Activated T-helper 2 cell treated with anti-CD3 and anti-CD28 coated beads, Interferon-gamma antibody, Interleukin-2, Interleukin-4, amounts not matched to agents 10 μg/mL and 5 μg/mL and 100 μg/mL, durations not matched to agents 14 hours and 24 hours and 36 hours (primary cell): ENCODE data around the gene YAP1. TPM values are rescaled to one million over a fixed set of nuclear protein-coding genes. Genes with fewer than 3 reads are reported as not detected.

Experiments
- DNase-seq: peaks from one replicate; pipeline ENCODE4 v3.0.0; 2021; ENCODE audit warnings: low spot score
- H3K27ac Mint-ChIP-seq: one replicate; pipeline ENCODE4 v1.8.0; 2021; ENCODE audit warnings: mixed read lengths
- H3K27me3 Mint-ChIP-seq: one replicate; pipeline ENCODE4 v1.8.0; 2021; ENCODE audit warnings: low read depth, mixed read lengths
- H3K36me3 Mint-ChIP-seq: one replicate; pipeline ENCODE4 v1.8.0; 2021; ENCODE audit warnings: low read depth, mixed read lengths
- H3K4me1 Mint-ChIP-seq: one replicate; pipeline ENCODE4 v1.8.0; 2021; ENCODE audit warnings: low read depth, mixed read lengths
- H3K4me3 Mint-ChIP-seq: one replicate; pipeline ENCODE4 v1.8.0; 2021; ENCODE audit warnings: low read depth, mild to moderate bottlenecking, moderate library complexity, mixed read lengths
- H3K9me3 Mint-ChIP-seq: one replicate; pipeline ENCODE4 v1.8.0; 2021; ENCODE audit warnings: mixed read lengths
- intact Hi-C: fragments of 100-400 bp; cut with micrococcal nuclease; formaldehyde crosslinking; loops from one replicate; pipeline ENCODE4 v1.15.1; 2023
- total RNA-seq: library from RNA; stranded (reverse); gene quantifications from 2 replicates; pipeline ENCODE4 v1.2.3, GENCODE V29; 2022

The YAP1 gene
- total RNA-seq, 1 donor from 2014 or later = not detected

- Mint-ChIP-seq H3K27ac (no peak overlapping the region), H3K4me1 (no peaks in the 10 kb centered on the region), H3K27me3 (peaks cover 22% of the 10 kb centered on the region), H3K36me3 (no peaks in the 10 kb centered on the region), H3K4me3 (no peak overlapping the region), H3K9me3 (no peaks in the 10 kb centered on the region)
- DNase-seq = no peak
- intact Hi-C loops = no loop called here
Measured at GRCh38 chr11:102120437-102120973, 10.3 kb downstream of the YAP1 start.

GRCh38 chr11:102121329-102121728 lies 11.1 kb downstream of the YAP1 start:
- Mint-ChIP-seq H3K9me3 (no peaks in the 10 kb centered on the region), H3K27me3 (peaks cover 14% of the 10 kb centered on the region), H3K4me1 (no peaks in the 10 kb centered on the region), H3K36me3 (no peaks in the 10 kb centered on the region), H3K27ac (no peak overlapping the region), H3K4me3 (no peak overlapping the region)
- no peak for DNase-seq
- intact Hi-C loops = no loop called here

- Mint-ChIP-seq H3K4me3 (no peak overlapping the region), H3K4me1 (no peaks in the 10 kb centered on the region), H3K27me3 (no peaks in the 10 kb centered on the region), H3K9me3 (no peaks in the 10 kb centered on the region), H3K36me3 (no peaks in the 10 kb centered on the region), H3K27ac (no peak overlapping the region)
- intact Hi-C loops = no loop called here
- no peak for DNase-seq
Measured at GRCh38 chr11:102134597-102134996, 24.4 kb downstream of the YAP1 start.

GRCh38 chr11:102135256-102135655 lies 25.0 kb downstream of the YAP1 start:
- Mint-ChIP-seq H3K27ac (no peak overlapping the region), H3K36me3 (no peaks in the 10 kb centered on the region), H3K4me1 (no peaks in the 10 kb centered on the region), H3K4me3 (no peak overlapping the region), H3K27me3 (no peaks in the 10 kb centered on the region), H3K9me3 (no peaks in the 10 kb centered on the region)
- intact Hi-C loops = no loop called here
- DNase-seq = no peak

GRCh38 chr11:102138223-102138622 lies 28.0 kb downstream of the YAP1 start:
- H3K4me1 Mint-ChIP-seq = no peaks in the 10 kb centered on the region
- H3K27me3 Mint-ChIP-seq = peaks cover 2% of the 10 kb centered on the region
- H3K9me3 Mint-ChIP-seq = no peaks in the 10 kb centered on the region
- DNase-seq = no peak
- intact Hi-C loops = no loop called here
- no peaks in the 10 kb centered on the region for H3K36me3 Mint-ChIP-seq
- H3K27ac Mint-ChIP-seq = no peak overlapping the region
- H3K4me3 Mint-ChIP-seq = no peak overlapping the region

GRCh38 chr11:102138670-102139069 lies 28.4 kb downstream of the YAP1 start:
- Mint-ChIP-seq H3K4me3 (no peak overlapping the region), H3K36me3 (no peaks in the 10 kb centered on the region), H3K27ac (no peak overlapping the region), H3K4me1 (no peaks in the 10 kb centered on the region), H3K9me3 (no peaks in the 10 kb centered on the region), H3K27me3 (peaks cover 2% of the 10 kb centered on the region)
- intact Hi-C loops = no loop called here
- no peak for DNase-seq

GRCh38 chr11:102139081-102139498 lies 28.8 kb downstream of the YAP1 start:
- peaks cover 2% of the 10 kb centered on the region for H3K27me3 Mint-ChIP-seq
- DNase-seq = no peak
- intact Hi-C loops = no loop called here
- no peak overlapping the region for H3K27ac Mint-ChIP-seq
- no peaks in the 10 kb centered on the region for H3K9me3 Mint-ChIP-seq
- H3K36me3 Mint-ChIP-seq = no peaks in the 10 kb centered on the region
- H3K4me1 Mint-ChIP-seq = no peaks in the 10 kb centered on the region
- H3K4me3 Mint-ChIP-seq = no peak overlapping the region

GRCh38 chr11:102142333-102142732 lies 32.1 kb downstream of the YAP1 start:
- Mint-ChIP-seq H3K36me3 (no peaks in the 10 kb centered on the region), H3K4me1 (no peaks in the 10 kb centered on the region), H3K27me3 (peaks cover 2% of the 10 kb centered on the region), H3K9me3 (no peaks in the 10 kb centered on the region), H3K27ac (no peak overlapping the region), H3K4me3 (no peak overlapping the region)
- intact Hi-C loops = no loop called here
- DNase-seq = no peak

- Mint-ChIP-seq H3K27ac (no peak overlapping the region), H3K9me3 (no peaks in the 10 kb centered on the region), H3K4me1 (no peaks in the 10 kb centered on the region), H3K27me3 (peaks cover 2% of the 10 kb centered on the region), H3K36me3 (no peaks in the 10 kb centered on the region), H3K4me3 (no peak overlapping the region)
- intact Hi-C loops = no loop called here
- DNase-seq = no peak
Measured at GRCh38 chr11:102143867-102144266, 33.6 kb downstream of the YAP1 start.

- H3K36me3 Mint-ChIP-seq = no peaks in the 10 kb centered on the region
- no peaks in the 10 kb centered on the region for H3K9me3 Mint-ChIP-seq
- H3K27me3 Mint-ChIP-seq = peaks cover 6% of the 10 kb centered on the region
- no peak overlapping the region for H3K27ac Mint-ChIP-seq
- DNase-seq = no peak
- intact Hi-C loops = no loop called here
- H3K4me1 Mint-ChIP-seq = no peaks in the 10 kb centered on the region
- H3K4me3 Mint-ChIP-seq = no peak overlapping the region
Measured at GRCh38 chr11:102144357-102145355, 34.4 kb downstream of the YAP1 start.

- Mint-ChIP-seq H3K4me1 (no peaks in the 10 kb centered on the region), H3K27ac (no peak overlapping the region), H3K9me3 (no peaks in the 10 kb centered on the region), H3K36me3 (no peaks in the 10 kb centered on the region), H3K4me3 (no peak overlapping the region), H3K27me3 (peaks cover 4% of the 10 kb centered on the region)
- intact Hi-C loops = no loop called here
- no peak for DNase-seq
Measured at GRCh38 chr11:102147015-102147414, 36.8 kb downstream of the YAP1 start.

- no peaks in the 10 kb centered on the region for H3K4me1 Mint-ChIP-seq
- H3K27me3 Mint-ChIP-seq = peaks cover 4% of the 10 kb centered on the region
- H3K36me3 Mint-ChIP-seq = no peaks in the 10 kb centered on the region
- no peaks in the 10 kb centered on the region for H3K9me3 Mint-ChIP-seq
- intact Hi-C loops = no loop called here
- H3K27ac Mint-ChIP-seq = no peak overlapping the region
- DNase-seq = no peak
- H3K4me3 Mint-ChIP-seq = no peak overlapping the region
Measured at GRCh38 chr11:102147632-102148031, 37.4 kb downstream of the YAP1 start.

GRCh38 chr11:102148059-102148458 lies 37.8 kb downstream of the YAP1 start:
- no peak overlapping the region for H3K4me3 Mint-ChIP-seq
- intact Hi-C loops = no loop called here
- DNase-seq = no peak
- no peaks in the 10 kb centered on the region for H3K4me1 Mint-ChIP-seq
- H3K9me3 Mint-ChIP-seq = no peaks in the 10 kb centered on the region
- no peaks in the 10 kb centered on the region for H3K36me3 Mint-ChIP-seq
- H3K27ac Mint-ChIP-seq = no peak overlapping the region
- H3K27me3 Mint-ChIP-seq = peaks cover 4% of the 10 kb centered on the region
